ENCODE results near the gene LGI4.
"Not testable (repeated sequence)": the region's sequence is repeated elsewhere in the genome, so short reads cannot be mapped to it uniquely, and the experiment has no call there.

The LGI4 gene

DNA sequence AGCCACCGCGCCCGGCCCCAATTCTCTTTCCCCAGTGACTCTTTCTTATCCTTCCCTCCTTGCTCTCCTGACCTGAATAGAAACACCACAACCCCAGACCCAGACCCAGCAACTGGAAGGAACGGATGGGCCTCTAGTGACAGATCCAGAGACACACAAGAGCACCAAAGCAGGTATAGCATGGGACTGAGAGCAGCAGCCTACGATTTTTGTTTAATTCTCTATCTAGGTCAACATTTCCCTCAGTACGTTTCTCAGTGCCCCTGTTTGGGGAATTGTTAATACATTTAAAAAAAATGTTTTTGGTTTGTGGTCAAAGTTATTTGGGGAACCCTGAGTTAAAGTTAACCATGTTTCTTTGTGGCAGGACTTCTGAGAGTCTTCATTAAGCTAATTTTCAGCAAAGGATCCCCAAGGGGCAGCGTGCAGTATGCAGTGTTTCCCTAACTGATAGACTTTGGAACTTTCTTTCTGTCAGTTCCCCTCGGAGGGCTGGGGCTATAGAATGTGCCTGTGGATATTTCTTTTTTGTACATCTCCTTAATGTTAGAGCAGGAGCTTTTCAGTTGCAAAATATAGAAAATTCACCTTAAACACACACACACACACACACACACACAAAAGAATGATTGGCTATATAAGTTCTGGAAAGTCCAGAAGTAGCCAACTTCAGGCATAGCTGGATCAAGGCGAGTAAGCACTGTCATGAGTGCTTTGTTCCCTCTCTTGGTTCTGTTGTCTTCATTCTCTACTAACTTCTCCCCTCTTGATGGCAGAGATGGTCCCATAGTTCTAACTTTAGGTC is 26.0 kb upstream of the LGI4 start:
- DNase-seq: no peak

DNA sequence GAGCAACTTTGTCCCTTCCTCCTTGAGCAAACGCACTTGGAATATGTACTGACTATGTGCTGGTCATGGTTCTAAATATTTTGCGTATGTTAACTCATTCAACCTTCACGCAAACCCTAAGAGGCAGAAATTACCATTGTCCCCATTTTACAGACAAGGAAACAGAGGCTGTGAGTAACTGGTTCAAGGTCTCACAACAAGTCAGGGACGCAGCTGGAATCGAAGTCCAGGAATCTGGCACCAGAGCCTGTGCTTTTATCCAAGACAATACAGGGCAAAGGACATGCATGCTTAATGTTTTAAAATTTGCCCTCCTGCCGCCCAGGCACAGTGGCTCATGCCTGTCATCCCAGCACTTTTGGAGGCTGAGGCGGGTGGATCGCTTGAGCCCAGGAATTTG is 24.7 kb upstream of the LGI4 start:
- DNase-seq: no peak

DNA sequence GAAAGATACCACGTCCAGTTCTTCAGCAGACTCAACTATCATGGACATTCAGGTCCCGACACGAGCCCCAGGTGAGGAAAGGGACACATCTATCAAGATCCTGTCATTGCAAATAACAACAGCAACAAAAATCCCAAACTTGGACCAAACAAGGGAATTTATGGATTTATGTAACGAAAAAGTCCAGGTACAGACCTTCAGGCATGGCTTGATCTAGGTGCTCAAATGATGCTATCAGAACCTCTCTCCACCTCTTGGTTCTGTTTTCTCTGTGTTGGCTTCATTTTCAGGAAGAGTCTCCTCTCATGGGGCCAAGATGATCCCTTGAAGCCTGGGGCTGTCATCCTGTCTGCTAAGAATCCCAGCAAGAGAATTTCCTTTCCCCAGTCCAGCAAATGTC is 22.6 kb upstream of the LGI4 start:
- no peak for DNase-seq

DNA sequence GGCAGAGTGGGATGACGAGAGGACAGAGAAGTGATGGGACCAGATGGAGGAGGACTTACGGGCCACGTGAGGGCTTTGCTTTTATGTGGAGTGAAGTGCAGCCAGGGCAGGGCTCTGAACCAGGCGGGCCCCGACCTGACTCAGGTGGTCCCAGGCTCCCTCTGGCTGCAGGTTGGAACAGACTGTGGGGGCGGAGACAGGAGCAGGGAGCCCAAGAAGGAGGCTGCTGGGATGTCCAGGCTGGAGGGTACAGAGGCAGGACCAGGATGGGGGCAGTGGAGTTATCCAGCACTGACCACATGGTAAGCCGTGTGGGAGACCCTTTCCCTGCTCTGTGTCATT is 21.8 kb upstream of the LGI4 start:
- DNase-seq: no peak

DNA sequence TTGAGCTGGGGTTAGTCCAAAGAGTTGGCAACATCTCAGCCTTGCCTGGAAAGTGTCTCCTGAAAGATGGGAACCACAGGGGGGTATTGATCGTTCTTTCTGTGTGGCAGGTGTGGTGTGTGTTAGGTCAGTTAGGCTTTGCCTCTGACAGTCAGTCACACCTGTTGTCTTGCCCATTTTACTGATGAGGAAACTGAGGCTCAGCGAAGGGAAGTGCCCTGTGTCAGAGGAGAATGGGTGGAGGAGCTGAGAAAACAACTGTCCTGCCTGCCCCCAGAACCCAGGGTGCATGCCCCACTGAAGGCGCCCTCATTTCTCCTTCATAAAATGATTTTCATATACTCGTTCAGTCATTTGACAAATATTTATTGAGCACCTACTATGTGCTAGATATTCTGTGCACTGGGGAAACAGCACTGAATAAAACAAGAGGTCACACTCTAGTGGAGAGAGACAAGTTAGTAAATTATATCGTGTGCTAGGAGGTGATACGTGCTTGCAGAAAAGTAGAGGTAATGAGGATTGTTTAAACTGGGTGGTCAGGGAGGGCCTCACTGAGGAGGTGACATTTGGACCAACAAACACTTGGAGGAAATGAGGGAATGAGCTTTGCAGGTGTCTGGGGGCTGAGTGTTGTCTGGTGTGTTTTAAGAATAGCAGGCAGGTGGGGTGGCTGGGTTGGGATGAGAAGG is 21.3 kb upstream of the LGI4 start:
- DNase-seq: no peak

DNA sequence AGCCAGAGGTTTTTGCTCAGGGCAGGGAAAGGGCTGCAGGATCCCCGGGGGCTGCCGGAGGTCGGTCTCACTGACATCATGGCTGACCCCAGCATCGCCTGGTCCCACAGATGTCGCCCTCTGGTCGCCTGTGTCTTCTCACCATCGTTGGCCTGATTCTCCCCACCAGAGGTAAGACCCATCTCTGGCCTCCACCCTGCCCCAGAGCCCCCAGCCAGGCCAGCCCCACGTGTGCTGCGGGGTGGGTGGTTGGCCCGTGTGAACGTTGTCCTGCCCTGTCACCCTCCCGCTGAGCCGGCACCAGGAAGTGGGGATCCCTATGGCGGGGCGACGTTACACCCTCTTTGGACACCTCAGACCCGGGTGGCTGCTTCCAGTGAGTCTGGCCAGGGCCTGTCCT is 20.6 kb upstream of the LGI4 start:
- no peak for DNase-seq

DNA sequence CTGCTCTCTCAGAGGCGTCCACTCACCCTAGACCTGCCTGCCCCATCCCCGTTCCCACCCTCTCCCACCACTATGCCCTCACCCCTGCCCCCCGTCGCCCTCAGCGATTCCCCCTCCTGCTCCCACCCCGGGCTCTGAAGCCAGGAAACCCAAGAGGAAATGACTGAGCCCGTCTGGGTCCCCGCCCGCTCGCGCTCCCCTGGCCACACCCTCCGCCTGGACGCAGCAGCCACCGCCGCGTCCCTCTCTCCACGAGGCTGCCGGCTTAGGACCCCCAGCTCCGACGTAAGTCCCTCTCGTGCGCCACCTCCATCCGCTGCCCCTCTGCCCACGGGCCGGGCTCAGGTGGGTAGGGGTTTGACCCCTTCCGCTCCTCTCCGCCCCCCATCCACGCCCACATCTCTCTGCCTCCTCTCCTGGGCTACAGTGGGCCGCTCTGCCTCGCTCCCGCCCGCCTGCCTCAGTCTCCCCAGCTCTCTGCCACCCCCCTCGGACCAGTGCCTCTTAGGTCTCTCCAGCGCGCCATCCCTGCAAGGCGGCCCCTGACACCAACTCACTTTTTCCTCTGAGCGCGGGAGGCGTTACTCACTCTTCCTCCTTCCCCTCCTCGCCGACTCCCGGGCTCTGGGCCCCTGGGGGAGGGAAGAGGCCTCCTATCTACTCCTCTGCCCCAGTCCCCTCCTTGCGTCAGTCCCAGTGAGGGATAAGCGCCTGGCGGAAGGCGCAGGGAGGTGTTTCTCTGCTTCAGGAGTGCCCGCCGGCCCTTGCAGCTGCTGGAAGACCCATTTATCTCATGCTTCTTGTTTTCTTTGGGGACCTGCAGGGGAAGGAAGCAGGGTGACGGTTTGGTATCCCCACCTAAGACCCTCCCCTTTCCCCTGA is 19.9 kb upstream of the LGI4 start, which contains the start of gene FXYD5:
FXYD5 (plus strand) TSS at position 211 of the 882 bp plus-strand sequence. CDS start 816 bp downstream, outside the sequence.
- DNase-seq: peak; percentile 48

DNA sequence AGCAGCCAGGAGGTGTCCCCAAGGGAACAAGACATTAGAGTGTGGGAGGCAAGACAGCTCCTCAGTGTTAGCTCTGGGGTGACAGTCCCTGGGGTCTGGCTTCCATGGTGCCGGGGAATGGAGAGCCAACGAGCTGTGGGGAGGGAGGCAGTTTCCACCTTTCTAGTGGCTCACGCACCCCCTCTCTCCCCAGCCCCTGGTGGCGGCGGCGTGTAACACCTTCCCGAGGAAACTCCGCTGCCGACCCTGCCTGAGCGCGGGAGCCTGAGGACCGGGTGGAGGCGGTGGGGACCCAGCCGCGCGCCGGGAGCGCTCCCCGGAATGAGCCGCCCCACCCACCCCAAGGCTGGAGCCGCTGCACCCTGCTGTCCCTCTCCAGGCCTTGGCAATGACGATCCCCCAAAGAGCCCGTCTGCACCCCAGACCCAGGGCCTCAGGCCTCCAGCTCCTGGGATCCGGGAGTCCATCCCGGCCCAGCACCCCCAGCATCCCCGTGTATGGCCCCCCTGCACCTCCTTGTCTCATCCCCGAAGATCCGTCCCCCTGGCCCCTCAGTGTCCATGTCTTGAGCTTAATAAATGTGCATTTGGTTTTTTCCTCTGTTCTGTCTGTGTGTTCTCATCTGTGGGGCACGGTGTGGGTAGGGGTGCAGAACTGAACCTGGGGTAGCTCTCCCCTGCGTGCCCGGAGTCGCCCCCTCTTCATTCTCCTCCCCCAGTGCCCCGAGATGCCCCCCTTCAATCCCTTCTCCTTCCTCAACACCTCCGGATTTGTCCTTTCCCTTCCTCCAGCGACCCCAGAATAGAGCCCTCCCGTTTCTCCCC is 19.1 kb upstream of the LGI4 start:
- no peak for DNase-seq

DNA sequence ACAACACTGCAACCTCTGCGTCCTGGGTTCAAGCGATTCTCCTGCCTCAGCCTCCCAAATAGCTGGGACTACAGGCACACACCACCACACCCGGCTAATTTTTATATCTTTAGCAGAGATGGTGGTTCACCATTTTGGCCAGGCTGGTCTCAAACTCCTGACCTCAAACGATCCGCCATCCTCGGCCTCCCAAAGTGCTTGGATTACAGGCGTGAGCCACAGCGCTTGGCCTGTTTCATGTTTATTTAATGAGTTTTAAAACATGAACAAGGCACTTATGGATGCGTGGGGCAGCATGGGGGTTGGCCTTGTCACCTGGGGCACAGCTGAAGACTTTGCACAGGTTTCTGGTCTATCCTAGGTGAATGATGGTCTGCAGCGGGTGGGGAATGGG is 18.3 kb upstream of the LGI4 start:
- not testable (repeated sequence) for DNase-seq

DNA sequence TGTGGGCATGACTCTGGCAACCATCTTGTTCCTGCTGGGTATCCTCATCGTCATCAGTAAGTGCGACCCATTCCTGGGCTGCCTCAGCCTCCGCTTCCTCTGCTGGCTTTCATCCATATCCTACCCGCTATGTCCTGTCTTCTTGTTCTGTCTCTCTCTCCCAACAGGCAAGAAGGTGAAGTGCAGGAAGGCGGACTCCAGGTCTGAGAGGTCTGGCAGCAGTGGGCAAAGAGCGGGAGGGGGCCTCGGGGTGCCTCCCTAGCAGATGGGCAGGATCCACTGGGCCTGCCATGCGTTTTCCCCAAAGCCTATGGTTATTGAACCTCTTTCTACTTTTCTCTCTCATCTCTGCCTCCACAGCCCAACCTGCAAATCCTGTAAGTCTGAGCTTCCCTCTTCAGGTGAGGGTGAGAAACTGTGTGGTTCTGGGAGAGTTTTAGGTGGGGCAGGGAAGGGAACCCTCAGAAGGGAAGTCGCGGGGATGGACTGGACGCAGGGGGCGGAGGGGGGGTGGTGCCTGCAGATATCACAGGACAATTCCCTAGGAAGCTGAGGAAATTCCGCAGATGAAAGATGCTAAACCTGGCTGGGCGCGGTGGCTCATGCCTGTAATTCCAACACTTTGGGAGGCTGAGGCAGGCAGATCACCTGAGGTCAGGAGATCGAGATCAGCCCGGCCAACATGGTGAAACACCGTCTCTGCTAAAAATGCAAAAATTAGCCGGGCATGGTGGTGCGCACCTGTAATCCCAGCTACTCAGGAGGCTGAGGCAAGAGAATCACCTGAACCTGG is 16.6 kb upstream of the LGI4 start:
- no peak for DNase-seq

DNA sequence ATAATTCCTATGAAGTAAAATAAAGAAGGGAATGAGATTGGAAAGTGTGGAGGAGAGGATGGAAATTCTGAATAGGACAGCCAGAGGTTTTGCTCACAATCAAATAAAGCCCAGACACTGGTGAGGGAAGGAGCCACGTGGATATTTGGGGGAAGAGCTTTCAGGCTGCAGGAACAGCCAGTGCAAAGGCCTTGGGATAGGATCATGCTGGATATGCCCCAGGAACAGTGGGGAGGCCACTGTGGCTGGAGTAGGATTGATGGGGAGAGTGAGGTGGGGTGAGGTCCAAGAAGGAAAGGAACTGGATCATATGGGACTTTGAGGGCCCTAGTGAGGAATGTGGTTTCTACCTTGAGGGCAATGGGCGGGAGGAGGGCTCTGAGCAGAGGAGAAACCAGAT is 15.6 kb upstream of the LGI4 start:
- DNase-seq: no peak

DNA sequence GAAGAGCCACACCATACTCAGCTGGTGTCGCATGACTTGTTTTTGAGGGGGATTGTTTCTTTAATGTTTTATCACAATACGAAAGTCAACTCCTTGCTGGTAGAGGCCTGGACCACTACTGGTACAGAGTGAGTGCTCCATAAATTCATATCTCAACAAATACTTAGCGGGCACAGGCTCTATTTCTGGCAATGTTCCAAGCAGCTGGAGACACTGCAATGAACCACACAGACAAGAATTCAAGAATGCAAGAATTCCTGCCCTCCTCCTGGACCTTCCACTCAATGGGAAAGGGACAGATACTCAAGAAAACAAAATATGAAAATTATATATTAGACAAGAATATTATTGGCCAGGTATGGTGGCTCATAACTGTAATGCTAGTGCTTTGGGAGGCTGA is 14.6 kb upstream of the LGI4 start:
- DNase-seq: no peak

DNA sequence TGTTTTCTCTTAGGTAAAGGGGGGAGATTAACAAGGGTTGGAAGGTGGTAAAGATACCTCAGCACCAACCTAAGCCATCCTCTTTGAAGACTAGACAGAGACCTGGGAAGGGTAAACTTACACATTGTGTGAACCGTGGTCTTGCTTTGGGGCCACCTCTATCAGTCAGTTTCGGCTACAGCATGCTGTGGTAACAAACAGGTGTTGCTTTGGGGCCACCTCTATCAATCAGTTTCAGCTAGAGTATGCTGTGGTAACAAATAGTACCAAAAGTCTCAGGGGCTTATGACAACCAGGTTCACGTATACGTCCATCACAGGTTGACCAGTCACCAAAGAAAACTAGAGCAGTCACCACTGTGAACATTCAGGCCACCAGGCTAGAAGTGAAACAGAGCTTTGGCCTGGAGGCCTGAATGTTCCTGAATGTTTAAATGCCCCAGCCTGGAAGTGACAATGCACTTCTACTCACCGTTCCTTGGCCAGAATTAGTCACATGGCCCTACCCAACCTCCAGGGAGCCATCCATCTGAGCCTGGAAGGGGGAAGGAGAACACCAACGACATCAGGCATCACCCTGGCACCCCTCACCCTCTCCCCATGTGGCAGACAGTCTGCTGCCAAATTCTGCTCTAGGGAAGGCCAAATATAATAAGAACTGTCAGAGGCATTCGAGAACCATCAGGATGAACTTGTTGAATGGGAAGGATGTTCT is 12.0 kb upstream of the LGI4 start:
- DNase-seq: no peak

DNA sequence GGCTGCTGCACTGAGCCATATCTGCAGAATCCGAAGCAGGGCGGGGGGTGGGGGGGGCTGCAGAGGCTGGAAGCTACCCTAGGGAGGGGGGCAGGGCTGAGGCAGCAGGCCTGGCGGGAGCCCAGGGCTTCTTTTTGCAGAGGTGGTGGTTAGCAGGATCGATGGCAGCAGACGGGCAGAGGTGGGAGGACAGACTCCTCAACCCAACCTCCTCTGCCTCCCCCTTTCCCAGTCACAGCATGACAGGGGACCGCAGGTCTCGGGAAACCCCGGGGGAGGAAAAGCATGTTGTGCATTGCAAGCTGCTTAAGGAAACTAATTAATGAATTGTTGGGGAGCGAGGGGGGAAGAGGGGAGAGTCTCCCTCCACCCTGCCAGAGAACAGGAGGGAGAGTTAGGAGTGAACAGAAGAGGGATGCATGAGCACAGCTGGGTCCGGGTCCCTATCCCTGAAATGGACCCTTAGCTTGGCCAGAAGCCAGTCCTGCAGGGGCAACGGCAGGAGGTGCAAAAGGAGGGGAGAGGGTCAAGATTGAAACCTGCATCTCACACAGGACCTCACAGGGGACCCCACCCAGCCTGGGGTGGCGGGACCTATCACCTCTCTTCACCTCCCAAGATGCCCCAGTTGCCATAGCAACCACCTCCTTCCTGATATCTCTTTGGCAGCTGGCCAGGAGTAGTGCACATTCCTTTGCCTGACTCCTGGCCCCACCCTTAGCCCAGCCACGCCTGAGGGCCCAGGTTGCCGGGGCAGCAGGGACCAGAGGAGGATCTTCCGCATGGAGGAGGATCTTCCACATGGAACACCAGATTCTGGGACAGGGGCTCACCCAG is 10.0 kb upstream of the LGI4 start:
- DNase-seq: no peak

DNA sequence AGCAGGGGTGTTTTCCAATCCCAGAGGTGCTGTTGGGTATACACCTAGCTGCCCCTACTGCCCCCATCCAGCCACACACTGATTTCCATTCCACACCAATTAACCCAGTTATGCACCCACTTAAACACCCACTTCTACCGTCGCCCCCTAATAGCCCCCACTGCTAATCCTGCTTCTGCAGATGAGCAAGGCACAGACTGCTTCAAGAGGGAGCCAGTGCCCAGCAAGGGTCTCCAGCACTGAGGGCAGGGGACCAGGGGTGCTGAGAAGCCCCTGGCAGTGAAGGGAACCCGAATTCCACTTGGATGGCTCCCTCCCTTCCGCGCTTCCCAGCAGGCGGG is 9.4 kb upstream of the LGI4 start:
- DNase-seq: no peak

DNA sequence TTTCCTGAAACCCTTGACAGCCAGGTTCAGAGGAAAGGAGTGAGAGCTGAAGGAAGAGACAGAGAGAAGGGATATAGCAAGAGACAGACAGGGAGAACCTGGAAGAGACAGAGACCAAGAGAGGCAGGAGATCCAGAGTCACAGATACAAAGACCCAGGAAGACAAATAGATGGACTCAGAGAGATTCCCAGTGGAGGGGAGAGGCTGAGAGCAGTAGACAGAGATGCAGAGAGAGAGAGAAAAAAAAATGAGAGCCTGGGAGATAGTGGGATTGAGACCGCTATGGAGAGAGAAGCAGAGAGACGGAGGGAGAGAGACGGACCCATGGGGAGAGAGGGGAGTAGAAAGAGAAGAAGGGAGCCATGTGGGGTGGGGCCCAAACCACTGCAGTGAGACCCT is 9.0 kb upstream of the LGI4 start:
- no peak for DNase-seq

DNA sequence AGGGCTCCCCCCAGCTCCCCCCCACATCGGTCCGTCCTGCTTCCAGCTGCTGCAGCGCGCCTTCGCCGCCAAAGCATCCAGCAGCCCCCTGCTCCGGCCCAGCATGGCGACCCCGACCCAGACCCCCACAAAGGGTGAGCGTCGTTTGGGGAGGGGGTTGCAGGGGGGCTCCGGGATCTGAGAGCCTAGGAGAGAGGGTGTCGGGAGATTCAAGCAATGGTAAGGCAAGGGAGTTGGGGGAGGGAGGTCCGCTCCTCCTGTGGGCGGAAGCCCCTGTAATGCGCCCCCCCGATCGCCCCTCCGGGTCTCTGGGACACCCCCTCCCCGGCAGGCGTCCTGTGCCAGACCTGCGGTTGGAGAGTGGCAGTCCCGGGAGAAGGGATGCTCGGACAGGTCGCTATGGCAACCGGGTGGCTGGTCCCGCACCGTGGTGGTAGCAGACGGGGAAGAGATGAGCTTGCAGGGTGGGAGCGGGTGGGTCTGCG is 8.4 kb upstream of the LGI4 start, which contains the start of gene FXYD7:
FXYD7 (plus strand) TSS at position 25 of the 485 bp plus-strand sequence; CDS start at position 104, 79 bp downstream.
- DNase-seq: no peak

DNA sequence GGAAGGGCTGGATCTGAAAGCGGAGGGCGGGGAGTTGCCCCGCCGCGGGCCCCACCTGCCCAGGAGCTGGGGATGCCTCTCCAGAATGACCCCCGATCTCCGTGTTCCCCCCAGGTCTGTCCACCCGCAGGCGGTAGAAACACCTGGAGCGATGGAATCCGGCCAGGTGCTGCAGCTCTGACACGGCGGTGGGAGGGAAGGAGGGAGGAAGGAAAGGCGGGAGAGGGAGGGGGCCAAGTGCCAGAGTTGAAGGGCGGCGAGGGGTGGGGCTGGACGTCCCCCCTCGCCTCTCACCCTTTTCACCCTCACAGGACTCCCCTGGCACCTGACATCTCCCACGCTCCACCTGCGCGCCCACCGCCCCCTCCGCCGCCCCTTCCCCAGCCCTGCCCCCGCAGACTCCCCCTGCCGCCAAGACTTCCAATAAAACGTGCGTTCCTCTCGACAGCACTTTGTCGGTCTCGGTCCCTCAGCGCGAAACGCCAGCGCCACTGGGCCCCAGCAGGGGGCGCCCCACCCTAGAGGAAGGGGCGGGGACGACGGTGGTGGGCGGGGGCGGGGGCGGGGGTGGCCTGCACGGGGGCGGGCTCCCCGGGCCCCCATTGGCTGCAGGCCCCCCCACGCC is 7.9 kb upstream of the LGI4 start:
- DNase-seq: no peak

DNA sequence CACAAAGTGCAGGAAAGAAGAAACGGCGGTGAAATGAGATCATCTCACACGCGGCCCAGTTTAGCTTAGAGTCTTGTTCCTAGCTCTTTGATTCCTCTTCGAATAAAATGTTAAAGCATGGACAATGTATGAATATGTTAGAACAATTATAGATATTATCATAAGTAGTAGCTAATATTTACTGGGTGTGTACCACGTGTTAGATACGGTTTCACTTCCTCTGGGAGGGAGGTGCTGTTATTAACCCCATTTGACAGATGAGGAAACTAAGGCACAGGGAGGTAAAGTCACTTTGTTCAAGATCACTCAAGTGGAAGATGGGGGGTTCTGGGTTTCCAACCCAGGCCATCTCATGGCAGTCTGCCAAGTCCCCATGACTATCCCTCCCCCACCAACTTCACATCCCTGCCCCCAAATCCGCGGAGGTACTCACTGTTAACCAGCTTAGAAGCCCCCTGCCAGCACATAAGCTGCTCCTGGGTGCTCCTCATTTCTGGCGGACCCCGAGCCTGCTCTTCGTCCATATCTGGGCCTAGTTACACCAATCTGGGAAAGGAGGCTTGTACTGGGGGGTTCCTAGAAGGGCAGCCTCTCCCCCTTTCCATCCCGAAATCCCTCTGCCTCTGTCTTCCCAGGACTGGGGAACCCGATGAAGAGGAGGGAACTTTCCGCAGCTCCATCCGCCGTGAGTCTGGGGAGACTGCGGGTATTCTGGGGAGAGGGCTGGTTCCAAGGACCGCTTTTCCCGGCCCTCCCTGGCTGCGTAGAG is 7.2 kb upstream of the LGI4 start:
- DNase-seq: no peak
